ENCODE results near the gene MC3R. TPM values are rescaled to one million over a fixed set of nuclear protein-coding genes. Genes with fewer than 3 reads are reported as not detected.

Gene MC3R
- total RNA-seq, result not detected in 2 replicates

GRCh38 chr20:56247954-56248782 lies at the start of gene MC3R:
MC3R (plus strand) TSS chr20:56248732; CDS start chr20:56248844, 112 bp downstream.

Other genes starting within 250 kb of the MC3R start
- not detected in 2 replicates for gene CBLN4, start 243.2 kb upstream of the MC3R start, total RNA-seq
- gene FAM210B, start 110.2 kb downstream of the MC3R start, total RNA-seq, result 25.6 and 26.6 TPM in 2 replicates
- 81.8 and 83.7 TPM in 2 replicates for gene AURKA, start 143.5 kb downstream of the MC3R start, total RNA-seq
- gene CSTF1, start 143.9 kb downstream of the MC3R start, total RNA-seq, result 34.0 and 44.2 TPM in 2 replicates
- 2.2 and 2.4 TPM in 2 replicates for gene CASS4, start 163.5 kb downstream of the MC3R start, total RNA-seq
- gene RTF2, start 219.9 kb downstream of the MC3R start, total RNA-seq, result 63.7 and 64.1 TPM in 2 replicates